GM18502 (cell line): ENCODE results near the gene MAVS.
"Not testable (repeated sequence)": the region's sequence is repeated elsewhere in the genome, so short reads cannot be mapped to it uniquely, and the experiment has no call there.

Source experiments
- ATAC-seq: cut with Tn5 transposase; IDR thresholded peaks from one replicate; pipeline ENCODE4 v1.9.1; 2021; ENCODE audit warnings: mild to moderate bottlenecking; ENCODE audit not compliant: unreplicated experiment, poor library complexity

The MAVS gene

GRCh38 chr20:3843990-3844619, 2.5 kb upstream of the MAVS start:
- ATAC-seq = not testable (repeated sequence)

DNA sequence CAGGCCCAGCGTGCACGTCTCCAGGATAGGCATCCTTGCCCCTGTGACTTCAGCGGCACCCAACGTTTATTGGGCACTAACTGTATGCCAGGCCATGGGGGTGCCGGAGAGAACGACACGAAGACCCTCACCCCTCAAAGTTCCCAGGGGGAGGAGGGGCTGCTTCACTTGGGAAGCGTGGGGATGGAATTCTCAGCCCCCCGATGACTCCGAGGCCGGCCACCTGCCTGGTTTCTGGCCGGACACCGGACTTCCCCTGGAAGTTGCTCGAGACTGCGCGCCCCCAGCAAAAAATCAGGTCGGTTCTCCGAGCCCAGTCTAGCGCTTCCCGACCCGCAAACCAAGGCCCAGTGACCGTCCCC, 275 bp upstream of the MAVS start:
- ATAC-seq = no peak

DNA sequence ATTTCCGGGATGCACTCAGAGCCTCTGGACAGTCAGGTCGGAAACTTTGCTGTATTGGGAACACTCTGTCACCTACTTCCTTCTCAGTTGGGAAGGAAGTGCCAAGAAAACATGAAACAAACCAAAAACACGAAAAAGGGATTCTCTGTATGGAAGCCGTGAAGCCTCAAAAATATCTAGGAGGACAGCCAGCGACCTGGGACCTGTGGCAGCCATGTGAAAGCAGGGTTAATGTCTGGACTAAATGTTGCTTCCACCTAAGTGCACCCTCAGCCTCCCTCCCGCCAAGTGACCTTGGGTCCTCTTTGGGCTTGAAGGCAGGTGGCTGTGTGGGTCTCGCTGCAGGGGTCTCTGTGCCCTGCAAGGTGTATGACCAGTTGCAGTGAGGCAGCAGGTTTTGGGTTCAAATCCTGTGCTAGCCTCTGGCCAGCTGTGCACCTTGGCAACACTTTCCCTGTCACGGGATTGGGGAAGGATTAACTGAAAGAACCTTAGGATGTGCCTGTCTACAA, 851 bp downstream of the MAVS start:
- ATAC-seq = no peak

DNA sequence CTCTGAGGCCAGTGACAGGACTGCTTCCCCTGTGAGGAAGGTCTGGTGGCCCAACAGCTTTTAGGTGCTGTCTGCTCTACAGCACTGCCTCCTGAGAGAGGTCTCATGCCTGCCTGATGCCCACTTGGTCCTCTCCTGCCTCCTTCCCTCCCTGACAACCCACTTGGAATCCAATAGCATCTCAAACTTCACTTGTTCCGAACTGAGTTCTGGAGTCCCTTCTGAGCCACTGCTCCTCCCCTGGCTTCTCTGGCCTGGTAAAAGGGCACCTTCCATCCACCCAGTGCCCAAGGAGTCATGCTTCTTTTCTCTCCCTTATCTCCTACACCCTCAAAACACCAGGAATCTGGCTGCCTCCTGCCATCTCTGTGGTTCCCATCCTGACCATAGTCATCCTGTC, 1.9 kb downstream of the MAVS start:
- ATAC-seq = no peak

DNA sequence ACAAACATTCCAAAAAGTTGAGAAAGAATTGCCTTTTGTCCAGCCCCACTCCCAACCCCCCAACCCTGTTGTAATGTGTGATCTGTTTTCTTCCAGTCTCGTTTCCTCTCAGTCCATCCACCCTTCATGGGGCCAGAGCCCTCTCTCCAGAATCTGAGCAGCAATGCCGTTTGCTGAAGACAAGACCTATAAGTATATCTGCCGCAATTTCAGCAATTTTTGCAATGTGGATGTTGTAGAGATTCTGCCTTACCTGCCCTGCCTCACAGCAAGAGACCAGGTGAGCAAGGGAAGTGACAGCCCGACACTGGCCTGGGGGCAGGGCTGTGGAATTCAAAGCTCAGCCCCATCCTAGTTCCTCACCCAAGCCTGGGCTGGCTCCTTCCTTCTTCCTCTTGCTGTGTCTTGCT, 7.8 kb downstream of the MAVS start:
- no peak for ATAC-seq

- no peak for ATAC-seq
Measured at GRCh38 chr20:3857405-3857804, 10.8 kb downstream of the MAVS start.

DNA sequence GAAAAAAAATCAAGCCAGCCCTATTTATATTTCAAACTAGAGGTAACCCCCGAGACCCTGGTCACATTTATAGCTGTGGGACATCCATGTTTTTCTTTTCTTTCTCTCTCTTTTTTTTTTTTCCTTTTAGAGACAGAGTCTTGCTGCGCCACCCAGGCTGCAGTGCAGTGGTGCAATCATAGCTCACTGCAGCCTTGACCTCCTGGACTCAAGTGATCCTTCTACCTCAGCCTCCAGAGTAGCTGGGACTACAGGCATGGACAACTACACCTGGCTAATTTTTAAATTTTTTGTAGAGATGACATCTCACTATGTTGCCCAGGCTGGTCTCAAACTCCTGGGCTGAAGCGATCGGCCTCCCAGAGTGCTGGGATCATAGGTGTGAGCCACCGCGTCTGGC, 12.1 kb downstream of the MAVS start:
- no peak for ATAC-seq

DNA sequence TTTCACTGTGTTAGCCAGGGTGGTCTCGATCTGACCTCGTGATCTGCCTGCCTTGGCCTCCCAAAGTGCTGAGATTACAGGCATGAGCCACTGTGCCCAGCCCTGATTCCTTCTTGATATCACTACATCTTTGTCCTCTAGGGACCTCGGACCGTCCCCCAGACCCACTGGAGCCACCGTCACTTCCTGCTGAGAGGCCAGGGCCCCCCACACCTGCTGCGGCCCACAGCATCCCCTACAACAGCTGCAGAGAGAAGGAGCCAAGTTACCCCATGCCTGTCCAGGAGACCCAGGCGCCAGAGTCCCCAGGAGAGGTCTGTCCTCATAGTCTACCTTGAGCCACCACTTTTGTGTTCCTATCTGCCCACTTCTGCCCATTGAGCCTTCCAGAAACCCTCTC, 14.6 kb downstream of the MAVS start:
- ATAC-seq = no peak

DNA sequence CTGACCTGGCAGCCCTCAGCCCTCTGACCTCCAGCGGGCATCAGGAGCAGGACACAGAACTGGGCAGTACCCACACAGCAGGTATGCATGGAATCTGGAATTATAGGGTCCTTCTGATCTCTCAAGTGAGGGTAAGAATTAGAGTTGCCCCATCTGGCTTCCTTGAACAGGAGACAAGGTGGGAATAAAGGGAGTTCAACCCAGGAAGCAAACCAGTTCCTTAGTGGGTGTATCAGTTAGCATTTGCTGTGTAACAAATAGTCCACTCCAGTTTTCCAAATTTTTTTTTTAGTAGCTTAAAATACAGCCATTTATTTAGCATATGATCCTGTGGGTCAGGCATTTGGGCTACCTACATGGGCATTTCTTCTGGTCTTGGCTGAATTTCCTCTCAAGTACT, 15.7 kb downstream of the MAVS start:
- no peak for ATAC-seq

DNA sequence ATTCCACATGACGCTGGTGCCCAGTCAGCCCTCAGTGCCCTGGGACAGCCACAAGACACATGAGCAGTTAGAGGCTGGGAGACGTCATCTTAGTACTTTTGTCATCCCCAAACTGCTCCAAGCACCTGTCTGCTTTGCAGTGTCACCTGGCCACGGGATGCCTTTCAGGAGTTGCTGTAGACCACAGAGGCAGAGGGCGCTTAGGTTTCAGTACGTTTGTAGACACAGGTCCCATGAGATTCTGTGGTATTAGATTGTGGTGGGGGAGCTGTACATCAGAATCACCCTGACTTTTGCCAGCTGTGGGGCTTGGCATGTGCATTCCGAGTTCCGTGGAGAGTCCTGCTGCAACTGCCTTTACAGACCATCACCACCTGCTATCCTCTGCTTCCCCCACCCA, 16.7 kb downstream of the MAVS start:
- no peak for ATAC-seq

DNA sequence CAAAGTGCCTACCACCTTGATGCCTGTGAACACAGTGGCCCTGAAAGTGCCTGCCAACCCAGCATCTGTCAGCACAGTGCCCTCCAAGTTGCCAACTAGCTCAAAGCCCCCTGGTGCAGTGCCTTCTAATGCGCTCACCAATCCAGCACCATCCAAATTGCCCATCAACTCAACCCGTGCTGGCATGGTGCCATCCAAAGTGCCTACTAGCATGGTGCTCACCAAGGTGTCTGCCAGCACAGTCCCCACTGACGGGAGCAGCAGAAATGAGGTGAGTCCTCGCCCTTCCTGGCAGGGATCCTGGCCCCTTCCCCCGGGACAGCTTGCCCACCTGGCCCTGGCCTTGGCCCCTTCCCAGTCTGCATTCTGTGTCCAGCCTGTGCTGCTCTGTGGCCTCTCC, 17.9 kb downstream of the MAVS start:
- no peak for ATAC-seq

DNA sequence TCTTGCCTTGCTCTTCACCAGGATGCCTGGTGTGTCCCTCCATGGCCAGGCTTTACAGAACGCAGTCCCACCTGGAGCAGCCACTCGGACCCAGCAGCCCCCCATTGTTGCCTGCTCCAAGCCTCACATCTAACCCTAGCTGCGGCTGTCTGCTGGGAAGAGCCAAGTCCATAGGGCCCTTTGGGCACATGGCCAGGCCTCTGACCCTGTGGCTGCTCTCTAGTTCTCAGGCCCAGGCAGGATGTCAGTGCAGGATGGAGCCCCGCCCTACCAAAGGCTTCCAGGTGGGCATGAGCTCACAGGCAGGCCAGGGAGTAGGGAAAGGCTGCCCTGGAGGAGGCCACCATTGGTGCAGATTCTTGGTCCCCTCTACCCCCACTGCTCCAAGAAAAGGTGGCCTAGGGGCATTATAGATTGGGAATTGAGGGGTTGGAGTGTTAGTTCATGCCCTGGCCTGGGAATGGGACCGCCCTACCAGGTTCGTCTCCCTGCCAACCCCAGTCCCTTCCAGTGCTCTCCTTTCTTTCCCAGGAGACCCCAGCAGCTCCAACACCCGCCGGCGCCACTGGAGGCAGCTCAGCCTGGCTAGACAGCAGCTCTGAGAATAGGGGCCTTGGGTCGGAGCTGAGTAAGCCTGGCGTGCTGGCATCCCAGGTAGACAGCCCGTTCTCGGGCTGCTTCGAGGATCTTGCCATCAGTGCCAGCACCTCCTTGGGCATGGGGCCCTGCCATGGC, 18.7 kb downstream of the MAVS start:
- no peak for ATAC-seq

DNA sequence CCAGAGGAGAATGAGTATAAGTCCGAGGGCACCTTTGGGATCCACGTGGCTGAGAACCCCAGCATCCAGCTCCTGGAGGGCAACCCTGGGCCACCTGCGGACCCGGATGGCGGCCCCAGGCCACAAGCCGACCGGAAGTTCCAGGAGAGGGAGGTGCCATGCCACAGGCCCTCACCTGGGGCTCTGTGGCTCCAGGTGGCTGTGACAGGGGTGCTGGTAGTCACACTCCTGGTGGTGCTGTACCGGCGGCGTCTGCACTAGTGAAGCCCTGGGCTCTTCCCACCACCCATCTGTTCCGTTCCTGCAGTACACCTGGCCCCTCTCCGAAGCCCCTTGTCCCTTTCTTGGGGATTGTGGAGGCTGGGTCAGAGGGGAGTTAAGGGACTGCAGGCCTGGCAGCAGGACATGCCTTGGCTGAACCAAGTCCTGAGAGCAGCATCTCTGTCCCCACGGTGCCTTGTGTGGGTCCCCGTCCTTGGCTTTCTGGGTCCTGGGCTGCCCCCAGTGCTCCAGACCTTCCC, 19.3 kb downstream of the MAVS start:
- no peak for ATAC-seq

DNA sequence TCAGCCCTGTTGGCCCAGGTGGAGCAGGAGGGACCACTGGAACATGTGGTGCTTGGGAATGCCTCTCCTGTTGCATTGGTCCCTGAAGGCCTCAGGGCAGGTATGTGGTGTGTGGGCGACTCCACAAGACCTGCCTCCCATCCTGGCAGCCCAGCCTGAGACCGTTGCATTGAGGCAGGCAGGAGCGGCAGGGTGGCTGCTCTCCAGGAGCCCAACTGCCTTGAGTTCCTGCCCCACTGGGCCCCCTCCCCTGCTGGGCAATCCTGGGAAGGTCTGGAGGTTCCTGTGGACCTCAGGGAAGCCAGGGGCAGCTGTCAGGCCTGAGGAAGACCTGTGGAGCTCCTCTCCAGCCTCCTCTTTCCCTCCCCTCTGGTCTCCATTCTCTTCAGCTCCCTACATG, 19.8 kb downstream of the MAVS start:
- no peak for ATAC-seq

- ATAC-seq = no peak
Measured at GRCh38 chr20:3867802-3868201, 21.2 kb downstream of the MAVS start.

DNA sequence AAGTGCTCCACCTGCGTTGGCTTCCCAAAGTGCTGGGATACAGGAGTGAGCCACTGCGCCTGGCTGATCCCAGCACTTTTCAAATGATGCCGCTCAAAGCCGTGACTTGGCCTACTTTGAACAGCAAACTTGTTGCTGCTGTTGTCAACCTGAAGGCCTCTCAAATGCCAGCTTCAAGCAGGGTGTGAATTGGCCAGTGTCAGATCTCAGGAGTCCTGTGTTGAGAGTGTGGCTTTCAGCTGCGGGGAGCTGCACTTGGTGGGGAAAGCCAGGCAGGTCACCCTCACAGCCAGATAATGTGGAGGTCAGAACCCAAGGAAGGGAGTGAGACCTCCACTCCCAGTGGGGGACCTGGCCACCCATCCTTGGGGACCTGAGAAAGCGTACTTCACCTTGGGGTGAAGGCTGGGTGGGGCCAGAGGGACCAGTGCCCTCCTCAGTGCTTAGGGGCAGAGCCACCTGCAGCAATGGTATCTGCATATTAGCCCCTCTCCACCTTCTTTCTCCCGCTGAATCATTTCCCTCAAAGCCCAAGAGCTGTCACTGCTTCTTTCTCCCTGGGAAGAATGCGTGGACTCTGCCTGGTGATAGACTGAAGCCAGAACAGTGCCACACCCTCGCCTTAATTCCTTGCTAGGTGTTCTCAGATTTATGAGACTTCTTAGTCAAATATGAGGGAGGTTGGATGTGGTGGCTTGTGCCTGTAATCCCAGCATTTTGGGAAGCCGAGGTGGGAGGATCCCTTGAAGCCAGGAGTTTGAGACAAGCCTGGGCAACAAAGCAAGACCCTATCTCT, 23.4 kb downstream of the MAVS start:
- ATAC-seq = no peak

- no peak for ATAC-seq
Measured at GRCh38 chr20:3871550-3872265, 25.1 kb downstream of the MAVS start.

GRCh38 chr20:3873507-3873906, 26.9 kb downstream of the MAVS start:
- ATAC-seq = no peak

- no peak for ATAC-seq
Measured at GRCh38 chr20:3874194-3874844, 27.7 kb downstream of the MAVS start.

DNA sequence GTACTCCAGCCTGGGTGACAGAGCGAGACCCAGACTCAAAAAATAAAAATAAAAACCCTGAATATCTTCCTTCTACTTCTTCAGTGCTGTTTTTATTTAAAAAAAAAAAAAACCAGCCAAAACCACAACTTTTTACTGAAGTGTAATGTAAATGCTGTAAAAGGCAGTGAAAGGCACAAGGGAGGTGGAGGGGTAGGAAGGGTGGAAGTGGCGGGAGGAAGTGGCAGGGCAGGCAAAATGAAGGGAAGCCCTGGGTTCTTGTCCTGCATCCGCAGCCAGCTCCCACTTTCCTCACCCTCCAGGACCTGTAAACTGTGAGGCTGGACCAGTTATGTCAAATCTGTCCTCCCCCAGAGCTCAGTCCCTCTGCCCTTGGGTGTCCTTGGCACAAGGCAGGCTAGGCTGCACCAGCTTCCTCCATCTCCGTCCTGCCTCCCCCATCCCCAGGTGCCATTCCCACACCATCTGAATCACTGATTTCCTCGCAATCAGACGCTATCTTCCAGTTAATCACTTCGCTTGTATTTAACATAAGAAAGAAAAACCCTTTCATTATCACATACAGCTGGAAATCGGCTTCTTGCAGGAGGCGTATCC, 28.8 kb downstream of the MAVS start:
- no peak for ATAC-seq
